WTC11 (cell line): ENCODE measurements around the gene IZUMO4. TPM values are rescaled to one million over a fixed set of nuclear protein-coding genes. Genes with fewer than 3 reads are reported as not detected.

Source experiments
- E2F4 ChIP-seq: sonication (generic); formaldehyde crosslinking; IDR thresholded peaks from 2 replicates; pipeline ENCODE4 v1.8.1; 2022; ENCODE audit warnings: low read depth, mild to moderate bottlenecking, moderate library complexity, missing genetic modification reagents, borderline replicate concordance
- ELF4 ChIP-seq: sonication (generic); formaldehyde crosslinking; IDR thresholded peaks from 2 replicates; pipeline ENCODE4 v1.8.1; 2022; ENCODE audit warnings: low read depth, mild to moderate bottlenecking, moderate library complexity, missing genetic modification reagents
- ETV6 ChIP-seq: sonication (generic); formaldehyde crosslinking; IDR thresholded peaks from 2 replicates; pipeline ENCODE4 v1.8.1; 2022; ENCODE audit warnings: mild to moderate bottlenecking, missing genetic modification reagents
- JUN ChIP-seq: sonication (generic); formaldehyde crosslinking; IDR thresholded peaks from 2 replicates; pipeline ENCODE4 v1.8.0; 2023; ENCODE audit warnings: mild to moderate bottlenecking, missing genetic modification reagents
- MLX ChIP-seq: sonication (generic); formaldehyde crosslinking; IDR thresholded peaks from 2 replicates; pipeline ENCODE4 v1.8.1; 2023; ENCODE audit warnings: mild to moderate bottlenecking, missing genetic modification reagents, moderate library complexity
- MYBL2 ChIP-seq: sonication (generic); formaldehyde crosslinking; IDR thresholded peaks from 2 replicates; pipeline ENCODE4 v1.8.1; 2023; ENCODE audit warnings: mild to moderate bottlenecking, moderate library complexity, missing genetic modification reagents
- NFYB ChIP-seq: sonication (generic); formaldehyde crosslinking; conservative IDR thresholded peaks from 2 replicates; pipeline ENCODE4 v1.8.0; 2022; ENCODE audit warnings: low read depth, missing genetic modification reagents
- NR2C2 ChIP-seq: sonication (generic); formaldehyde crosslinking; IDR thresholded peaks from 2 replicates; pipeline ENCODE4 v1.8.0; 2022; ENCODE audit warnings: mild to moderate bottlenecking, missing genetic modification reagents
- OVOL2 ChIP-seq: fragments of 250-450 bp; sonication (Bioruptor Pico); IDR thresholded peaks from 2 replicates; pipeline ENCODE4 v1.9.0; 2021; ENCODE audit warnings: mild to moderate bottlenecking, borderline replicate concordance
- SMAD3 ChIP-seq: sonication (generic); formaldehyde crosslinking; IDR thresholded peaks from 2 replicates; pipeline ENCODE4 v1.8.0; 2022; ENCODE audit warnings: missing genetic modification reagents, mild to moderate bottlenecking, borderline replicate concordance
- SMAD4 ChIP-seq: sonication (generic); formaldehyde crosslinking; IDR thresholded peaks from 2 replicates; pipeline ENCODE4 v1.8.0; 2022; ENCODE audit warnings: mild to moderate bottlenecking, missing genetic modification reagents
- SOX15 ChIP-seq: fragments of 250-450 bp; sonication (Bioruptor Pico); IDR thresholded peaks from 2 replicates; pipeline ENCODE4 v1.9.0; 2021; ENCODE audit warnings: mild to moderate bottlenecking
- SP1 ChIP-seq: sonication (generic); formaldehyde crosslinking; conservative IDR thresholded peaks from 2 replicates; pipeline ENCODE4 v1.8.1; 2022; ENCODE audit warnings: missing genetic modification reagents
- TEAD4 ChIP-seq: sonication (generic); formaldehyde crosslinking; IDR thresholded peaks from 2 replicates; pipeline ENCODE4 v1.8.0; 2022; ENCODE audit warnings: mild to moderate bottlenecking, missing genetic modification reagents
- TP53 ChIP-seq: sonication (generic); formaldehyde crosslinking; IDR thresholded peaks from 2 replicates; pipeline ENCODE4 v1.8.1; 2023; ENCODE audit warnings: mild to moderate bottlenecking, missing genetic modification reagents
- ZNF121 ChIP-seq: sonication (generic); formaldehyde crosslinking; IDR thresholded peaks from 2 replicates; pipeline ENCODE4 v1.8.0; 2023; ENCODE audit warnings: missing genetic modification reagents
- ZNF232 ChIP-seq: sonication (generic); formaldehyde crosslinking; IDR thresholded peaks from 2 replicates; pipeline ENCODE4 v1.8.0; 2022; ENCODE audit warnings: mild to moderate bottlenecking, missing genetic modification reagents
- ZNF281 ChIP-seq: sonication (generic); formaldehyde crosslinking; IDR thresholded peaks from 2 replicates; pipeline ENCODE4 v1.8.0; 2023; ENCODE audit warnings: mild to moderate bottlenecking, missing genetic modification reagents
- ZNF317 ChIP-seq: sonication (generic); formaldehyde crosslinking; IDR thresholded peaks from 2 replicates; pipeline ENCODE4 v1.8.1; 2023; ENCODE audit warnings: low read depth, mild to moderate bottlenecking, moderate library complexity, missing genetic modification reagents, borderline replicate concordance
- ZNF671 ChIP-seq: fragments of 250-450 bp; sonication (Bioruptor Pico); IDR thresholded peaks from 2 replicates; pipeline ENCODE4 v1.8.0; 2021; ENCODE audit warnings: mild to moderate bottlenecking
- total RNA-seq: library from RNA; stranded (reverse); gene quantifications from 3 replicates; pipeline ENCODE4 v1.2.3, GENCODE V29; 2021
- TF ChIP-seq, protein P1 (sequence below): sonication (generic); formaldehyde crosslinking; IDR thresholded peaks from 2 replicates; pipeline ENCODE4 v1.8.1; 2022; ENCODE audit warnings: mild to moderate bottlenecking, moderate library complexity, missing genetic modification reagents
- TF ChIP-seq, protein P2 (sequence below): fragments of 250-450 bp; sonication (Bioruptor Pico); conservative IDR thresholded peaks from 2 replicates; pipeline ENCODE4 v1.9.0; 2021; ENCODE audit warnings: mild to moderate bottlenecking
- TF ChIP-seq, protein P3 (sequence below): sonication (generic); formaldehyde crosslinking; IDR thresholded peaks from 2 replicates; pipeline ENCODE4 v1.8.1; 2023; ENCODE audit warnings: mild to moderate bottlenecking, missing genetic modification reagents, moderate library complexity
- TF ChIP-seq, protein P4 (sequence below): fragments of 250-450 bp; sonication (Bioruptor Pico); IDR thresholded peaks from 2 replicates; pipeline ENCODE4 v1.9.0; 2021; ENCODE audit warnings: mild to moderate bottlenecking
- TF ChIP-seq, protein P5 (sequence below): sonication (generic); formaldehyde crosslinking; IDR thresholded peaks from 2 replicates; pipeline ENCODE4 v1.8.0; 2022; ENCODE audit warnings: mild to moderate bottlenecking, missing genetic modification reagents
- TF ChIP-seq, protein P6 (sequence below): sonication (generic); formaldehyde crosslinking; IDR thresholded peaks from 2 replicates; pipeline ENCODE4 v1.8.1; 2023; ENCODE audit warnings: mild to moderate bottlenecking, missing genetic modification reagents

Gene IZUMO4
- total RNA-seq, 1 experiment from 2014 or later, result 1.9 TPM

DNA sequence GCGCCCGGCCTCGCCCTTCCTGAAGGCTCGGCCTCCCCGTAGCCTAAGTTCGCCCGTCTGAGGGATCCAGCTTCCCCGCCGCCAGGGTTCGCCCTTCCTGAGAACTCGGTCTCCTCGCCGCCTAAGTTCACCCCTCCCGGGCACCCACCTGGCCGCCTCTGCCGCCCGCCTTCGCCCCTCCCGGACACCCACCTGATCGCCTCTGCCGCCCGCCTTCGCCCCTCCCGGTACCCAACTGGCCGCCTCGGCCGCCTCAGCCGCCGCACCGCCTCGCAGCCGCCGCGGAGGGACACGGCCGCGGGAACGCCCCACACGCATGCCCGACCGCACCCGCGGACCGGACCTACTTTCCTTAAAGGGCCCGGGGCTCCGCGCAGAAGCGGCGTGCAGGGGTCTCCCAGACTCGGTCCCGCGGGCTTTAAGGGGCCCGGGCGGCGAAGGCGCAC is 658 bp upstream of the IZUMO4 start, which contains the start of gene MOB3A (continued):
- TF ChIP-seq SOX15 (no peak), JUN (no peak), ZNF281 (no peak), TEAD4 (CRISPR knock-in tag) (no peak), SMAD3 (no peak), SP1 (CRISPR knock-in tag) (peak; percentile 86), NR2C2 (no peak), MLX (0 out of 2 replicates have a peak, but pooled peaks have one; percentile 42), TP53 (no peak), SMAD4 (CRISPR knock-in tag) (0 out of 2 replicates have a peak, but pooled peaks have one; percentile 29), E2F4 (no peak), MYBL2 (CRISPR knock-in tag) (no peak), ZNF232 (CRISPR knock-in tag) (no peak), ZNF671 (CRISPR knock-in tag) (no peak), ETV6 (CRISPR knock-in tag) (peak; percentile 67), NFYB (CRISPR knock-in tag) (no peak), ZNF121 (CRISPR knock-in tag) (no peak), OVOL2 (CRISPR knock-in tag) (no peak), ZNF317 (CRISPR knock-in tag) (no peak), ELF4 (CRISPR knock-in tag) (no peak)
- TF ChIP-seq, protein P1, sequence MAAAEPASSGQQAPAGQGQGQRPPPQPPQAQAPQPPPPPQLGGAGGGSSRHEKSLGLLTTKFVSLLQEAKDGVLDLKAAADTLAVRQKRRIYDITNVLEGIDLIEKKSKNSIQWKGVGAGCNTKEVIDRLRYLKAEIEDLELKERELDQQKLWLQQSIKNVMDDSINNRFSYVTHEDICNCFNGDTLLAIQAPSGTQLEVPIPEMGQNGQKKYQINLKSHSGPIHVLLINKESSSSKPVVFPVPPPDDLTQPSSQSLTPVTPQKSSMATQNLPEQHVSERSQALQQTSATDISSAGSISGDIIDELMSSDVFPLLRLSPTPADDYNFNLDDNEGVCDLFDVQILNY, result peak; percentile 73; the same call in 1 of the 2 replicates
- TF ChIP-seq, protein P2, sequence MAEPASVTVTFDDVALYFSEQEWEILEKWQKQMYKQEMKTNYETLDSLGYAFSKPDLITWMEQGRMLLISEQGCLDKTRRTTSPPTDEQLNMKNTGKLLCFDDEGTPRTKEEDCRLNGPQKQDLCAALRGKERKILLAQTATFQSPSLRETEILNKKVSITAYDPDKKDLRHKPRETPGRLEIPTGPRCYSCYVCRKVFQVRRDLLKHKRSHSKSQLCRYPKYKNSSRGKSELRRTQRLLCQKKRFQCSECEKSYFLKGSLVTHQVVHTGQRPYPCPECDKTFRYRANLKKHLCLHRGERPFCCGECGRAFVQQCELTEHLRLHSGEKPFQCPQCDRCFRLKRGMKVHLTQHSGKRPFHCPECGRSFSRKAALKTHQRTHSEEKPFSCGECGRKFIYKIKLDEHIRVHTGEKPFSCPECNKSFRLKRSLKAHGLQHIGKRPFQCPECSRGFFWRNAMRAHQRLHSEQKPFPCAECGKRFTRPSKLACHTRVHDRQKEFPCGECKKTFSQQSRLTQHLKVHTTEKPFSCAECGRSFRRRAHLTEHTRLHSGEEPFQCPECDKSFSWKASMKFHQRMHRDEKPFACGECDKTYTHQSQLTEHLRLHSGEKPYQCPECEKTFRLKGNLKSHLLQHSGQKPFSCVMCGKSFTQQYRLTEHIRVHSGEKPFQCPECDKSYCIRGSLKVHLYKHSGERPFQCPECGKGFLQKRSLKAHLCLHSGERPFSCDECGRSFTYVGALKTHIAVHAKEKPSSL, result no peak
- TF ChIP-seq, protein P3, sequence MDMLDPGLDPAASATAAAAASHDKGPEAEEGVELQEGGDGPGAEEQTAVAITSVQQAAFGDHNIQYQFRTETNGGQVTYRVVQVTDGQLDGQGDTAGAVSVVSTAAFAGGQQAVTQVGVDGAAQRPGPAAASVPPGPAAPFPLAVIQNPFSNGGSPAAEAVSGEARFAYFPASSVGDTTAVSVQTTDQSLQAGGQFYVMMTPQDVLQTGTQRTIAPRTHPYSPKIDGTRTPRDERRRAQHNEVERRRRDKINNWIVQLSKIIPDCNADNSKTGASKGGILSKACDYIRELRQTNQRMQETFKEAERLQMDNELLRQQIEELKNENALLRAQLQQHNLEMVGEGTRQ (CRISPR knock-in tag), result peak; percentile 39; the same call in 1 of the 2 replicates
- TF ChIP-seq, protein P4, sequence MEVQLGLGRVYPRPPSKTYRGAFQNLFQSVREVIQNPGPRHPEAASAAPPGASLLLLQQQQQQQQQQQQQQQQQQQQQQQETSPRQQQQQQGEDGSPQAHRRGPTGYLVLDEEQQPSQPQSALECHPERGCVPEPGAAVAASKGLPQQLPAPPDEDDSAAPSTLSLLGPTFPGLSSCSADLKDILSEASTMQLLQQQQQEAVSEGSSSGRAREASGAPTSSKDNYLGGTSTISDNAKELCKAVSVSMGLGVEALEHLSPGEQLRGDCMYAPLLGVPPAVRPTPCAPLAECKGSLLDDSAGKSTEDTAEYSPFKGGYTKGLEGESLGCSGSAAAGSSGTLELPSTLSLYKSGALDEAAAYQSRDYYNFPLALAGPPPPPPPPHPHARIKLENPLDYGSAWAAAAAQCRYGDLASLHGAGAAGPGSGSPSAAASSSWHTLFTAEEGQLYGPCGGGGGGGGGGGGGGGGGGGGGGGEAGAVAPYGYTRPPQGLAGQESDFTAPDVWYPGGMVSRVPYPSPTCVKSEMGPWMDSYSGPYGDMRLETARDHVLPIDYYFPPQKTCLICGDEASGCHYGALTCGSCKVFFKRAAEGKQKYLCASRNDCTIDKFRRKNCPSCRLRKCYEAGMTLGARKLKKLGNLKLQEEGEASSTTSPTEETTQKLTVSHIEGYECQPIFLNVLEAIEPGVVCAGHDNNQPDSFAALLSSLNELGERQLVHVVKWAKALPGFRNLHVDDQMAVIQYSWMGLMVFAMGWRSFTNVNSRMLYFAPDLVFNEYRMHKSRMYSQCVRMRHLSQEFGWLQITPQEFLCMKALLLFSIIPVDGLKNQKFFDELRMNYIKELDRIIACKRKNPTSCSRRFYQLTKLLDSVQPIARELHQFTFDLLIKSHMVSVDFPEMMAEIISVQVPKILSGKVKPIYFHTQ, result no peak
- TF ChIP-seq, protein P5, sequence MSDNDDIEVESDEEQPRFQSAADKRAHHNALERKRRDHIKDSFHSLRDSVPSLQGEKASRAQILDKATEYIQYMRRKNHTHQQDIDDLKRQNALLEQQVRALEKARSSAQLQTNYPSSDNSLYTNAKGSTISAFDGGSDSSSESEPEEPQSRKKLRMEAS (CRISPR knock-in tag), result peak; percentile 68; the same call in 1 of the 2 replicates
- TF ChIP-seq, protein P6, sequence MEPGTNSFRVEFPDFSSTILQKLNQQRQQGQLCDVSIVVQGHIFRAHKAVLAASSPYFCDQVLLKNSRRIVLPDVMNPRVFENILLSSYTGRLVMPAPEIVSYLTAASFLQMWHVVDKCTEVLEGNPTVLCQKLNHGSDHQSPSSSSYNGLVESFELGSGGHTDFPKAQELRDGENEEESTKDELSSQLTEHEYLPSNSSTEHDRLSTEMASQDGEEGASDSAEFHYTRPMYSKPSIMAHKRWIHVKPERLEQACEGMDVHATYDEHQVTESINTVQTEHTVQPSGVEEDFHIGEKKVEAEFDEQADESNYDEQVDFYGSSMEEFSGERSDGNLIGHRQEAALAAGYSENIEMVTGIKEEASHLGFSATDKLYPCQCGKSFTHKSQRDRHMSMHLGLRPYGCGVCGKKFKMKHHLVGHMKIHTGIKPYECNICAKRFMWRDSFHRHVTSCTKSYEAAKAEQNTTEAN, result no peak
